ENCODE results near the gene AFAP1L1.

- TF ChIP-seq CTCF (IDR thresholded peaks at IDR 0.05) (no peak), ZFX (IDR thresholded peaks at IDR 0.05; ENCODE audit: borderline replicate concordance) (no peak)
These were observed 54.2 kb downstream of the AFAP1L1 start for GRCh38 chr5:149325894-149326293.
